PFSK-1 (cell line): ENCODE data around the gene SNX3.

Source experiments
- POLR2AphosphoS5 ChIP-seq: IDR thresholded peaks from 2 replicates; pipeline ENCODE4 v1.6.1; 2012; ENCODE audit warnings: low read depth, mild to moderate bottlenecking, control low read depth, low read length, moderate library complexity
- TAF1 ChIP-seq: IDR thresholded peaks from 2 replicates; pipeline ENCODE4 v1.6.1; 2012; ENCODE audit warnings: low read length, control low read depth, borderline replicate concordance; ENCODE audit not compliant: insufficient read depth

DNA sequence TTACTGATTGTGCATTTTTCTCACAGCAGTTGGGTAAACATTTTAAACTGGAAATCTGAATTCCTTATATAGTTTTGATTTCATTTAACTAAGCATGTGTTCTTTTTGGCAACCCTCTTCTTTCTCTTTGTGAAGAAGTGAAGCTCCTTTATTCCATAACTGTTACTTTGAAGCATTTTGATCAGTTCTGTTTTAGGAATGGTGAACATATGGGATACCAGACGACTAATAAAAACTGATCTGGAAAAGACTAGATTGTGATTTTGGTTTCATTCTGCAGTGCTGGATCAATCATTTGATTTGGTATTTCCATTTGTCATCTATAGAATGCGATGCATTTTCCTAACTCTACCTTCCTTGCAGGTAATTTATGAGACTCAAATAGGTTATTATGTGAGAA lies 43.8 kb upstream of the SNX3 start:
- TF ChIP-seq TAF1 (no peak), POLR2AphosphoS5 (no peak)
